GM04503 (cell line): ENCODE data around the gene UPK3A.

Experiments
- DNase-seq: peaks from one replicate; pipeline ENCODE4 v3.0.0-alpha.2; 2012; ENCODE audit warnings: low read depth

Gene UPK3A

DNA sequence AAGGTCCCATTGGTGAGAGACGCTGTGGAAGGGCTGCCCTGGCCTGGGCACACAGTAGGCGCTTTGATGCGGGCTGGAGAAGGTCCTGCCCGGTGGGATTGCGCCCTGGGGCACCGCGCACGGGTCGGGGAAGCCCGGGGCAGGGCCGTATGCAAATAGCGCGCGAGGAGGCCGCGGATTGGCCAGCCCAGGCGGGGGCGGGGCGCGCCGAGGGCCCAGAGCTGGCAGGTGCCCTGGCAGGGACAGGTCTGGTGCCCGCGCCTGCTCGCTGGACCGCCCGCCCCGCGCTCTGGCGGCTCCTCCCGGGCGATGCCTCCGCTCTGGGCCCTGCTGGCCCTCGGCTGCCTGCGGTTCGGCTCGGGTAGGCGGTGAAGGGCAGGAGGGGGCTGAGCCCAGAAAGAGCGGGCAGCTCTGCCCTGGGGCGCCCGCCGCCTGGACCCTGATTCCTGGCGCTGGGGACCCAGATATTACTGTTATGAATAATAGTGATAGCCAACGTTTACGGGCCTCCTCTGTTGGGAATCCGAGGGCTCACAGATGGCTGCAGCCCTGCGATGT lies at the start of gene UPK3A:
Gene UPK3A, plus strand, starts transcription at position 245 of the 558 bp plus-strand sequence. Its CDS starts 65 bp downstream, at position 310.
- no peak for DNase-seq

DNA sequence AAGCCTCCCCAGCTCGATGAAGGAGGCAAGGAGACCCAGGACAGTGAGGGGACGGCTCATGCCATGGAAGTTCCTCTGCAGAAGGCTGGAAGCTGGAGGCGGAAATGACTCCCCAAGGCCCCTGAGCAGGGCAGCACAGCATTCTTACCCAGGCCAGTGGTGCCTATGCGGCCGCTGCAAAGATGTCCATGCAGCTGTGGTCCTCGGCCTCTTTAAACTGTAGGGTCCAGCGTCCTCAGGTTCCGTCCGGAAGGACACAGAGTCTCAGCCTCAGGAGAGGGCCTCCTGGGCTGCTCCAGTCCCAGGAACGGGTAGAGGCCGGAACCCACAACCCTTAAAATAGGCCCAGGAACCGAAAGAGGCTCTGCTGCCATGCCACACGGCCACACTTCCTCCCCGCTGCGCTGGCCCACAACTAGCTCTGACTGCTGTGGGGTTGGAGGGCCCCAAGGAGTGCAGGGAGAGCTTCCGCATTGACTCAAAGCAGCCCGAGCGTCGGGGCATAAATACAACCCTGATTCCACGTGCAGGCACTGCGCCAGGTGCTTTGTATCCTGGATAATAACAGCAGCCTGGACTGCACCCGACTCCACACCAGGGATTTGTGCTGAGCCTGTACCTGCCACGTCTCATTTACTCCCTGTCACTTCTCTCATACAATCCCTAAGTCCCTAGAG lies 49.5 kb upstream of the UPK3A start:
- DNase-seq = no peak

DNA sequence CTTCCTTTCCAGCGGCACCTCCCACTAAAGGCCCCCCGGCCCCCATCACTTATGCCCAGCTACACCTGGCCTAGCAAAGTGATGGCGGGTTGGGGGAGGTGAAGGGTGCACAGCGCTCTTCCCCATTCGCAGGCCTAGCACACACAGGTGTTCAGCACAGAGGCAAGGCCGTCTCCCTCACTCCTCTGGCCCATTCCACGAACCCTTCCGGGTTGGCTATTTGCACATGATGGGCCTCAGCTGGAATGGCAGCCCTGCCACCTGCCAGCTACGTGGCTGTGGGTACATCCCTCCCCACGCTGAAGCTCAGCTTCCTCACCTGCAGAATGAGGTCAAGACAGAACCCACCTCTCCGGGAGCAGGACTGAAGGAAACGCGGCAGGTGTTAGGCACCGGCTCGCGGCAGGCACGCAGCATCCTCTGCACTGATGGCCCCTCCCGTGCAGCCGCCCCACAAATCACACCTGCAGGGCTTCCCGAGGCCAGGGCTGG lies 48.9 kb upstream of the UPK3A start:
- DNase-seq = no peak

DNA sequence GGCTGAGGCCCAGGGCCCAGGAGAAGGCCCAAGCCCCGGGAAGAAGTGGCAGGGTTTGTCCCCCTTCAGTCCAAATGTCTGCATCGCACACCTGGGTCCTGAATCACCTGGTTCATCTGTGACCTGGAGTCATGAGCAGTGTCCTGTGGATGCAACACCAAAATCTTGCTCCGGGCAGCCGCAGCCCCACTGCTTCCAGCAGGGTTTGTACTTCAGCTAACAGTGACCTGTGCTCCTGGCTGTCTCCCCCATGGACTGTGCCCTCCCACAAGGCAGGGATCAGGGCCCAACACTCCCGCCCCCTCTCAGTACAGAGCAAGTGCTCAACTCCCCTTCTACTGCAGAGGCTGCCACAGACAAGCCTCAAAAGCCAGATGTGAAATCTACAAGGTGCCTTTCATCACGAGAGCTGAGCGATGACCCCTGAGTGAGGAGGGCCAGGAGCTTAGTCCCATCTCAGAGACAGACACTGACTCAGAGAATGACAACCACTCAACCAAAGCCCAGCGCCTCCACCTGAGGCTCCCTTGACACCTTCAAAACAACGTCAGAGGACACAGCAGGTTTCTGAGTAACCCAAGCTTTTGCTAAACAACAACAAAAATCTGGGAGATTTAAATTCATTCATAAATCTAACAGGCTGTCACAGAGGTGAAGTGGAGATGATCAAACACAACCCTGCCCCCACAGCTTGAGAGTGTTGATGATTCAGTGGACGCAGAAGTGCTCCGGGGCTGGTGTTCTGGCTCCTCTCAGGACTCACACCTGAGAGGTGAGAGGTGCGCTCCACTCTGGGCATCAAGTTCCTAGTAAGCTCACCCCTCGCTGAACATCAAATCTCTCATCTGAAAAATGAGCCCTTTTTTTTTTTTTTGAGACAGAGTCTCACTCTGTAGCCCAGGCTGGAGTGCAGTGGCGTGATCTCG lies 47.4 kb upstream of the UPK3A start:
- no peak for DNase-seq

DNA sequence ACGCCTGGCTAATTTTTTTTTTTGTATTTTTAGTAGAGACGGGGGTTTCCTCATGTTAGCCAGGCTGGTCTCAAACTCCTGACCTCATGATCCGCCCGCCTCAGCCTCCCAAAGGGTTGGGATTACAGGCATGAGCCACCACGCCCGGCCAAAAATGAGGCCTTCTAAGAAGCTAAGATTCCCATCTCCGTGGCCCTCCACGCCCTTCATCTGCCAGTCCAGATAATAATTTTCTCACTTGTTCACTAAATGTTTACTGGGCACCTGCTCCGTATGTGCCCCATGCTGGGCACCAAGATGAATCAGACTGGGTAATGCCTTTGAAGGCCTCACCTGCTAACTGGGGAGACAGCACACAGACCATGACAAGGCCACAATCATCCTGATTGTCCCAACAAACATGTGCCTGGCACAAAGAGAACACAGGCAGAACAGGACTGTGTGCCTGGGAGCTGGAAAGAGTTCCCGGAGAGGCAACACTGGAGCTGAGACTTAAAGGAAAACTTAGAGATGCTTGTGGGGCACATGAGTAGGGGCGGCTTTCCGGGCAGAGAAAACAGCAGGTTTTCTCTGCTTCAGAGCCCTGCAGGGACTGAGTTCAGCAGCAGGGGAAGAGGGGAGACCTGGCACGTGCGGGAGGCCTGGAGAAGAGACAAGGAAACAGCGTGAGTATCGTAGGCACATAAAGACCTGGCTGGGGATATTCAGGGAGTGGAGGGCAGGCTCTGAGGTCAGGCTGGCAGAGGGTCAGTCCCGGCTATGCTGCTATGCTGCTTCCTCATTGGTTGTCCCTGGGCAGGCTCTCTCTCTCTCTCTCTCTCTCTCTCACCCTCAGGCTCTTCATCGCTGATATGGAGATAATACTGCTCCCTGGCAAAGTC lies 46.4 kb upstream of the UPK3A start:
- DNase-seq = no peak

DNA sequence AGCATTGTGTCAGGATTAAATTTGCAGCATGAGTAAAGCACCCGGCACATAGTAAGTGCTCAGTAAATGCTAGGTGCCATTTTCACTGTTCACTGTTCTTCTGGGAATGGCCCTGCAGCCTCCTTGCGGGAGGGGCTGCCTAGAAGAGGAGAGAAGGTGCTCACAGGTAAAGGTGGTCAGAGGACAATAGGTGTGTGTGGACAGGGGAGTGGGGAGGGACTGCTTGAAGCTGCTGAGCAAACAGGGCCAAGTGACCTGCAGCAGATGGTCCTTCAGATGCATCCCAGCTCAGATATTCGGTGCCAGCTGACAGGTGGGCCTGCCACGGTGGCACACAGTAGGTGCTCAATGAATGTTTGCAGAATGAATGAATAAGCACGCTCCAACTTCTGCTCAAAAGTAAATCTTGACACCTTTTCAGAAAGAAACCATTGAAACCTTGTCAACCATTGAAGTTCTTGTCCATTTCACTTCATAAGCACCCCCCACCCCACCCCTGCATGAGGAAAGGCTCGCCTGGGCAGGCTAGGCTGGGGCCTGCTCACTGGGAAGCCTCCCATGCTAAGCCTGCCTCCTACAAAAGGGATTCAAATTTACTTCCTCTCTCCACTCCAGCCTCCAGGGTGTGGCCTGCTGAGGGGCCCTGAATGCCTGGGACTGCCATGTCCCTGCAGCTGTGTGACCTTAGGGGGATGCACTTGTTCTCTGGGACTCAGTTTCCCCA lies 45.6 kb upstream of the UPK3A start:
- DNase-seq = no peak

DNA sequence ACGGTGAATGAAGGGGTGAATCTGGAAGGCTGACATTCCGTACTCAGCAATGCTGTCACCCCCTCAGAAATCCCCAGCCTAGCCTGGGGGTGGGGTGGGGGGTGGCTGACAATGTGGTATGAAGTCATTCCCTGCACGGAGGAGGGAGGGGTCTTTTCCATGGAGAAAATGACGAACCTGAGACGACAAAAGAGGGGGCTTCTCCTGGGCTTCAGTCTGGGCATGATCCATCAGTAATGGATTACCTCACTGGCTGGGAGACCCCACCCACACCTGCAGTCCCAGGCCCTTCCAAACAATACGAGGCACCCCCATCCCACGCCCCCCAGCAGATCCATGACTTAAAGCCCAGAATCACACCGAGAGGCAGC lies 45.1 kb upstream of the UPK3A start:
- DNase-seq = no peak

DNA sequence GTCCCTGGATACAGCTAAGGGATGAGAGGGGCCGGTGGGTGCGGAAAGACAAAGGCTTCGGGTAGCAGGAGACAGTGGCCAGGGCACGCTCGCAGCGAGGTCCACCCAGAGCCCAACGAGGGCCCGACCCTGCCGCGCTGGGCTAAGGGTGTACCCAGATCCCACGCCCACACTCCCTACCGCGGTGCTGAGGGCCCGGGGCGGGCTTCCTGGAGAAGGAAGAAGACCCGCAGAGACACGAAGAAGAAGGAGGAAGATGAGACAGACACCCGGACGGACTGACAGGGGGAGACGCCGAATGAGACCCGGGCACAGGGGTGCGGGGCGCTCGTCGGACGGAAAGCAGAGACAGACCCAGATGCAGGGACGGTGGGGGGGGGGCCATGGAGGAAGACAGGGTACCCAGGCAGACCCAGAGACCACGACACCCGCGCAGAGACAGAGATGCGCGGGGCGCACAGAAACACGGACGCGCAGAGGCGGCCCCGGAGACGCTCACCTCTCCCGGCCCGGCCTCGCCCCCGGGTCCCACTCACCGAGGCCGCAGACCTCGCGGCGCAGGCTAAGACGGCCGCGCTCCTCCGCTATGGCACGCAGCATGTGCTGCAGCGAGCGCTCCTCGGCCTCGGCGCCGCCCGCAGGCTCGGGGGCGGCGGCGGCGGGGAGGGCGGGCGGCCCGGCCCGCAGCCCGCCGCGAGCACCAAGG lies 44.5 kb upstream of the UPK3A start:
- DNase-seq = no peak

DNA sequence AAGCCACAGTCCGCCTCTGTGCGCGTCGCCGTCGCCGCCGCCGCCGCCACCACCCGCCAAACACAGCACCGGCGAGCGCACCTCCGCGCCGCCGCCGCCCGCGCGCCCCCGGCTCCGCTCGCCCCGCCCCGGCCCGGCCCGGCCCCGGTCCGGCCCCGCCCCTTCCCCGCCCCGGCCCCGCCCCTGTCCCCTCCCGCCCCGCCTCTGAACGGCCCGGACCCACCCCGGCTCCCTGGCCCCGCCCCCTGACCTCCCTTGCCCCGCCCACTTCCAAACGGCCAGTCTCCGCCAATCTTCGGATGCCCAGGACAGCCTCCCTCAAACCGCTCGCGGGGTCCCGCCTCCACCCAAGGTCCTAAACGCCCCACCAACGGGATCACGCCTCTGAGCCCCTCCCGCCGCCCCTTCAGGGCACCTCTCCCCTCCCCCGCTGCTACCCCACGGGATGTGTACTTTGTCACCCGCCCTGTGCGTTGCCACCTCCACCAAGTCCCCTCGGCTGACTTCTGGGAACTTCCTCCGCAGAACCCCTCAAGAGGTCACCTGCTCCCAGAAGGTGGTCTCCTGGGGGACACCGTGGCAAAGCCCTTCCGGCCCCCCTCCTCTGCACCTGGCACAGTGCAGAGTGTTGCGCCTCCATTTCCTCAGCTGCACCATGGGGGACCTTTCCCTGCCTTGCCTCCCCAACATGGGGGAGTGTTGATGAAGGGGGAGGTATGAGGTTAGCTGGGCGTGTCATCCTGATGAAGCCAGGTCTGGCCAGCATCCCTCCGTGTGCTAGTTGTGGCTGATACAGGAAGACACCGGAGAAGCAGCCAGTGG lies 43.7 kb upstream of the UPK3A start, which contains the start of gene KIAA0930:
Gene KIAA0930, minus strand, starts transcription at position 85 of the 822 bp plus-strand sequence. CDS start 191 bp downstream, outside the sequence.
- no peak for DNase-seq

DNA sequence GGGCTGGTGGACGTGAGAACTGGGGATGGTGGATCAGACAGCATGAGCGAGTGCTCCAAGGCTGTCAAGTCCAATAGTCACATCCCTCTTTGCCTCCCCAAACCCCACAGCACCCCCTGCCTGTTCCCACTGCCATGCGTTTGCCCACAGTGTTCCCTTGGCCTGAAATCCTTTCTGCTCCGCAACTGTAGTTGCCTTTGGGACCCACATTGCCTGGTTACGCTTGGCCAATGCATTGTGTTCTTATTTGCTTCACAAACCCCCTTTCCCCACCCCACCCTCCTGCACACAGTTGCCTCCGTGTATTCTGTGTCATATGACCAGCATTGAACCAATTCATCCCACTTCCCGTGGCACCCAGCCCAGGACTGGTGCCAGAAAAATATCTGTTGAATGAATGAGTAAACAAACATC lies 42.0 kb upstream of the UPK3A start:
- no peak for DNase-seq

DNA sequence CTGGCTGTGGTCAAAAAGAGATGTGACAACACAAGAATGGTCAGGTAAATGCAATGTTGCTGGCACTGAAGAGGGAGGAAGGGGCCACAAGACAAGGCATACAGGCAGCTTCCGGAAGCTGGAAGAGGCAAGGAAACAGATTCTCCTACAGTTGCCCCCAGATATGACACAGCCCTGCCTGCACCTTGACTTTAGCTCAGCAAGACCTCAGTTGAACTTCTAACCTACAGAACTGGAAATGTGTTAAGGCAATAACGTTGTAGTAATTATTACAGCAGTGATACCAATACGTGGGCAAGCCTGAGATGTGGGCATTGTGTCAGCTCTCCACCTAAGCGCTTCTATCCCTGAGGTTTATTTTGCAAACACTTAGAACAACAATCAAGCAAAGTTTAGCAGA lies 39.8 kb upstream of the UPK3A start:
- DNase-seq = no peak

DNA sequence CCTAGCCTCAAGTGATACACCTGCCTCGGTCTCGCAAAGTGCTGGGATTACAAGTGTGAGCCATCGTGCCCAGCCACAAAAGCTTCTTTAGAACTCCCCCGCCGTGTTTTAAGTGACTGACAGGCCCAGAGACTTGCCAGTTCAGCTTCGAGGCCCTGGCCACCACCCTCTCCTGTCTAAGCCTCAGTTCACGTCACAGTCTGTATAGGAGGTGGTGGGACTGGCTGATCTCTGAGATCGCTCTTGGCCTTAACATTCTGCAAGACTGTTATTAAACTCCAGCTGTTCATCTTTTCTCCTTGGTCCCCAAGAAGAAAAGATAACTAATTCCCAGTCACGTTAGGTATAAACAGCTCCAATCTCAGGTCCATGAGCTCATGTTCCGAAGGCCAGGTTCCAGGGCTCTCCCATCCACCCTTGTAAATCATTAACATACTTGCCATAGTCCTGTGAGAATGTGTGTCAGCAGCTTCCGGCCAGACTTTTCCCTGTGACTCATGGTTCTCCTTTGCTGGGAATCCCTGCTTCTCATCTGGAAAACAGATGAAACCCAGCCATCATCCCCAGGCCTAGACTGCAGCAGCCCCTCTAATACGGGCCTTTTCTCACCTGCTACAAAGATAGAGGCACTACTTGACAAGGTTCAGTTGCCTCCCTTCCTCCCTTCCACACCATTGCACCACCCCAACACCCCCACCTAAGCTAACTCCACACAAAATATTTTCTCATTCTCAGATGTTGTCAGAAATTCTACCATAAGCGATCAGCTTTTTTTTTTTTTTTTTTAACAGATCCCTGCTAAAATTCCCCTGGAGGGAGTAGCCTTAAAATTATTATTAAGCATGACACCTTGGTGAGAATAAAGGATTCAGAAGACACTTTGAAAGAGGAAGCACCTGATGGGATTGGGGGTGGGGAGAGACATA lies 38.4 kb upstream of the UPK3A start:
- DNase-seq = peak; percentile 92

DNA sequence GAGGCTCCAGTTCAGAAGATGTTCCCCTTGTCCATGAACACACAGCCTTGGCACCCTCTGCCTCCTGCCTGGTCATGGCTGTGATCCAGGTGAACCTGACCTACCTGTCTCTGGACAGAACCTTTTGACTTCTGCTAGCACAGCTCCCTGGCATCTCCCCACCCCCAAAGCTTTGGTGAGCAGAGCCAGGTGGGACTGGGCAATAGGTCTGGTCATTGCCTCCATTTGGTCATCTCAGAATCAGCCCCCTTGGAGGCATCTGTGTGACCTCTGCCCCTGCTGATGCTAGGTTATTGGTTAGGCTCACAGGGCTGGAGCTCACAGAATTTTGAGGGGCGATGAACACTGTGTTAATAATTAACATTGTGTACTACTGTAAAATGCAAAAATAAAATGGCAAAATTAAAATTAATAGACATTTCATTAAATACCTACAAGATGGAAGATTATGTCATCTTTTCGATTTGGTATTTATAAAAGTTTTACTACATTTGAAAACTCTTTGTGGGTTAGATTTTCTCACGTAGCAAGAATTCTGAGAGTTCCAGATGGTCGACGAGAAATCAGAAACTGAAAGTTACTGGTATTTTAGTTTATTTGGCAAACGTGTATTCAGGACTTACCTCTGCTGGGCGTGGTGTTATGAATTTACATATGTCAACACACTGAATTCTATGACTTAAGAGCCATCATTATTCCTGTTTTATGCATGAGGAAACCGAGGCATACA lies 35.8 kb upstream of the UPK3A start:
- no peak for DNase-seq

DNA sequence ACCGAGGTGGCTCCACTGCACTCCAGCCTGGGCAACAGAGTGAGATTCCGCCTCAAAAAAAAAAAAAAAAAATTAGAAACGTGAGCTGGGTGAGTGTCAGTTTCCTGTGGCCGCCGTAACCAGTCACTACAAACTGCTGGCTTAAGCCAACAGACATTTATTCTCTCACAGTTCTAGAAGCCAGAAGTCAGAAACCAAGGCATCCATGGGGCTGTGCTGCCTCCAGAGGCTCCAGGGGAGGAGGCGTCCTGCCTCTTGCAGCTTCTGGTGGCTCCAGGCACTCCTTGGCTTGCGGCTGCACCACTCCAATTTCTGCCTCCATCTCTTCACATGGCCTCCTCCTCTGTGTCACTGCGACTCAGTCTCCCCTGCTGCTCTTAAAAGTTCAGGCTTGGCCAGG lies 32.9 kb upstream of the UPK3A start:
- no peak for DNase-seq

DNA sequence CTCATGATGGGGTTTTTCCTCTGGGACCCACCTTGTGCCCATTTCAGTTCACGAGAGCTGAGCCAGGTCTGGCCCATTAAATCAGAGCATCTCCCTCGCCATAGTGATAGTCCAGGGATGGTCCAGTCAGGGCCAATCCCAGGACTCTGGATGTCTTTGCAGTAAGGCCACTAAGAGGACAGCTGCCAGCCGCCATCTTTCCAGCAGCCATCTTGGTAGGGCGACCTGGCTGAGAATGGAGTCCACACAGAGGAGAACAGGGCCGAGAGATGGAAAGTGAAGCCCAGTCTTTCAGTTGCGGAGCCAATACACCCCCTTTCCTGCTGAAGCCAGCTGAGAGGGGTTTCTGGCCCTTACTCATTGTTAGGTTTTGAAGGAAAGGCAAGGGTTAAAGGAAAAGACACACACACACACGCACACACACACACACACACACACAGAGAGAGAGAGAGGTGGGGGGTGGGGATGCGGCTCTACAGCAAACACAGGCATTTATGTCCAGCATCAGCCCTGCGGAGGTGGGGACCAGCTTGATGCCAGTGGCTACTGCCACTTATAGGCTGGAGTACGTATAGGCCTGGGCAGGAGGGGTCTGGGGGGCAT lies 31.6 kb upstream of the UPK3A start:
- DNase-seq = no peak

DNA sequence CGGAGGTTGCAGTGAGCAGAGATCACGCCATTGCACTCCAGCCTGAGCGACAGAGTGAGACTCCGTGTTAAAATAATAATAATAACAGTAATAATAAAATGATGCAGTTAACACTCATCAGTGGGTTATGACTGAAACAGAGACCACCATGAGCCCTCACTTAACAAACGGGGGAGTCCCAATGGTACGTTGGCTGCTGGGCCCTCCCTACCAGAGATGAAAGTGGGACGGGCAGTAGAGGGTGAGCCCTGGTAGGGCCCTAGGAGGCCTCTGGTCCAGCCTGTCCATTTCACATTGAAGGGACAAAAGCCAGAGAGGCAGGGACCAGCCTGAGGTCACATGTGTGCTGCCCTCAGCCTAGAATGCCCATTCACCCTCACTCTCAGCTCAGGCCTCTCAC lies 30.4 kb upstream of the UPK3A start:
- DNase-seq = no peak

DNA sequence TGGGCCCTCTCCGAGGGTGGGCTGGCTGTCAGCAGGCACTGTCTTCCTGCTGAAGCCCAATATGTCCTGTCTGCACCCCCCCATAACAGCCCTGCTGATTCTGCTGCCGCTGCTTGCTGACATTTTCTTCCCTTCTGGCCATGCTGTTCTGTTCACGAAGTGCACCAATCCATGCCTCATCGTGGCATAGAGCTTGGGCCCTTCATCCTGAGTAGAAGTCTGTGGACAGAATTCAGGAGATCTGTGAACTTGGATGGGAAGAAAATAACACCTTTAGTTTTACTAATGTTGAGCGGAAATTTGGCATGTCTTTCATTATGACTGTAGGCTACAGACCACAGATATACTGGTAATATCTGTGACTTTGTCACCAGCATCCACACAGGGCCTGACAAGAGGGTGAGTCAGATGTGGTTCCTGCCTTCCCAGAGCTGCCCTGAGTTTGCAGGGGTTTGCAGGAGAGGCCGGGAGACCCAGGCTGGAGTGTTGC lies 29.9 kb upstream of the UPK3A start:
- no peak for DNase-seq
